SU-DHL-6 (cell line): Measurements from ENCODE around the gene TMEM130.

ENCODE experiments used
- CTCF ChIP-seq: fragments of 200-600 bp; sonication (generic); IDR thresholded peaks from one replicate; pipeline ENCODE4 v1.5.1; 2017; ENCODE audit warnings: antibody characterized with exemption, mild to moderate bottlenecking, low read length, moderate library complexity; ENCODE audit not compliant: insufficient read depth, poor library complexity, severe bottlenecking
- EZH2phosphoT487 ChIP-seq: fragments of 200-600 bp; sonication (generic), shearing (Covaris generic); conservative IDR thresholded peaks from 2 replicates; pipeline ENCODE4 v1.6.1; 2018; ENCODE audit warnings: mild to moderate bottlenecking, antibody characterized with exemption, low read length, moderate library complexity, mixed read lengths

DNA sequence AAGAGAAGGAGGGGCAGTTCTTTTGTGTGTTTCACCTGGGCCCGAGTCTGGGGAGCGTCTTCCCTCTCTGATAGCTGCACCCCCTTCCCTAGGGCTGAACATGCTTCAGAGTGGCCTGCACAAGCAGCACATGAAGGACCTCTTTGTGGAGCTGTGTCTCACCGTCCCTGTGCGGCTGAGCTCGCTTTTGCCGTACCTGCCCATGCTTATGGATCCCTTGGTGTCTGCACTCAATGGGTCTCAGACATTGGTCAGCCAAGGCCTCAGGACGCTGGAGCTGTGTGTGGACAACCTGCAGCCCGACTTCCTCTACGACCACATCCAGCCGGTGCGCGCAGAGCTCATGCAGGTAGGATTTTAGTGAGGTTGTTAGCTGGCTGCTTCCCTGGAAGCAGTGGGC lies 47.5 kb upstream of the TMEM130 start:
- no peak for TF ChIP-seq CTCF
- TF ChIP-seq EZH2phosphoT487 = no peak
